Stimulated activated CD8-positive, alpha-beta memory T cell treated with anti-CD3 and anti-CD28 coated beads, Interleukin-15, amount 100 ng/mL, for 24 hours (primary cell): Measurements from ENCODE around the gene METTL2B.
"Not testable (repeated sequence)": the region's sequence is repeated elsewhere in the genome, so short reads cannot be mapped to it uniquely, and the experiment has no call there.

ENCODE experiments used
- DNase-seq: peaks from one replicate; pipeline ENCODE4 v3.0.0-alpha.2; 2020; ENCODE audit warnings: low read depth

Gene METTL2B

GRCh38 chr7:128455543-128456254, 20.8 kb upstream of the METTL2B start, which contains the start of gene HILPDA:
TSS of gene HILPDA (plus strand) at chr7:128455878. CDS start at chr7:128457269, 1,391 bp downstream.
- DNase-seq = peak; percentile 88

- no peak for DNase-seq
Measured at GRCh38 chr7:128456255-128456725, 20.3 kb upstream of the METTL2B start.

GRCh38 chr7:128457385-128457784, 19.2 kb upstream of the METTL2B start:
- not testable (repeated sequence) for DNase-seq

GRCh38 chr7:128458956-128459355, 17.6 kb upstream of the METTL2B start:
- no peak for DNase-seq

DNA sequence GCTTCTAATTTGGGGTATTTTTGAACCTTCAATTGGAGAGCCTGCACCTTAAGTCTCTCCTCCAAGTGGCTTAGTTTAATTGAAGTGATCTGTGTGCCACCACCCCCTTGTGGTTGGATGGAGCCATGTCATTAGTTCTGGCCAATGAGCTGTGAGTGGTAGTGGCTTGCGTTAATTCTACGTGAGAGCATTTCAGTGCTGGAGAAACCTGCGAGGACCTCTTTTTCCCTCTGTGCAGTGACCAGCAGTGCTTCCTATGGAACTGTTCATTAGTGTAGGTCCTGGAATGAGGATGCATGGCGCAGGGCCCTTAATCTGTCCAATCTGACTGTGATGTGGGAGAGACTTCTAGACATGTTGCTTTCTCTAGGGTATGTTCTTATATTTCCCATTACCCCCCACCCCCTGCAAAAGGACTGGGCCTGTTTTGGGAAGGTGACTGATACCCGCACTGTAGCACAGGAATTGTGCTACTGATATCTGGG, 17.1 kb upstream of the METTL2B start:
- no peak for DNase-seq

GRCh38 chr7:128462460-128462859, 14.1 kb upstream of the METTL2B start:
- DNase-seq = no peak

DNA sequence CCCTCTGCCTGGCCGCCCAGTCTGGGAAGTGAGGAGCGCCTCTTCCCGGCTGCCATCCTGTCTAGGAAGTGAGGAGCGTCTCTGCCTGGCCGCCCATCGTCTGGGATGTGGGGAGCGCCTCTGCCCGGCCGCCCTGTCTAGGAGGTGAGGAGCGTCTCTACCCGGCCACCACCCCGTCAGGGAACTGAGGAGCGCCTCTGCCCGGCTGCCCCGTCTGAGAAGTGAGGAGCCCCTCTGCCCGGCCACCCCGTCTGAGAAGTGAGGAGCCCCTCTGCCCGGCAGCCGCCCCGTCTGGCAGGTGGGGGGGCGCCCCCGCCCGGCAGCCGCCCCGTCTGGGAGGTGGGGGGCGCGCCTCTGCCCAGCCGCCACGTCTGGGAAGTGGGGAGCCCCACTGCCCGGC, 13.2 kb upstream of the METTL2B start:
- not testable (repeated sequence) for DNase-seq

DNA sequence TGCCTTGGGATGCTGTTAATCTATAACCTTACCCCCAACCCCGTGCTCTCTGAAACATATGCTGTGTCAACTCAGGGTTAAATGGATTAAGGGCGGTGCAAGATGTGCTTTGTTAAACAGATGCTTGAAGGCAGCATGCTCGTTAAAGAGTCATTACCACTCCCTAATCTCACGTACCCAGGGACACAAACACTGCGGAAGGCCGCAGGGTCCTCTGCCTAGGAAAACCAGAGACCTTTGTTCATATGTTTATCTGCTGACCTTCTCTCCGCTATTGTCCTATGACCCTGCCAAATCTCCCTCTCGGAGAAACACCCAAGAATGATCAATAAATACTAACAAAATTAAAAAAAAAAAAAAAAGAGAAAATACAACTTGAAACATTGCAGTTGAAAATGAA, 12.6 kb upstream of the METTL2B start:
- not testable (repeated sequence) for DNase-seq

DNA sequence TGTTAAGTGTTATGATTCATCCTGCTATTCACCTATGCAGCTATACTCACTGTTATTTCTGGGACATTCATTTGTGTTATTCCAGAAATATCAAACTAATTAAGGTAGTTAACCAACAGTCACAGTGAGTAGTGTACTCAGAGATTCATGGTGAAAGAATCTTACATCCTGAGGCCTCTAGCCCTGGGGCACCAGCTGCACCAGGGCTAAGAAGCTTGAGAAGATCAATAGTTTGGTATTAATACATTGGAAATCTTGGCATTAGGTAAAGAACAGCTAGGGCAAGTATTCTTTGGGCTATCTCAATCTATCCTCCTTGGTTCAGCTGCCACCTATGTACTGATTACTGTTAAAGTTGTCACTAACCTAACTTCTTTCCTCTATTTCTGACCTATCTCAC, 9.7 kb upstream of the METTL2B start:
- not testable (repeated sequence) for DNase-seq

DNA sequence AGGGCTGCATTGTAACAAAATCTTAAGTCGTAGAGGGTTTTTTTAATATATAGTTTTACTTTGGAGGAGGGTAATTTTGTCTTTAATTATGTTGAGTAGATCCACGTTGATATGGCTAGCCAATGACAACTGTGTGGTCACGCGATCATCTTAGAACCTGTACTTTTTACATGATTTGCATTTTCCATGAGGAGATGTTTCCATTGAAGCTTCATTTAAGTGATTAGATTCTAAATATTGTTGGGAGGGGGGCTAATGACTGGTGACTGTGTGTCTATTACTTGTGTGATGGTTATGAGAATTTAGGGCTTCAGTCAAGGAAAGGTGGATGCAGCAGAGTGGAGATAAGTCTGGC, 765 bp downstream of the METTL2B start:
- not testable (repeated sequence) for DNase-seq

DNA sequence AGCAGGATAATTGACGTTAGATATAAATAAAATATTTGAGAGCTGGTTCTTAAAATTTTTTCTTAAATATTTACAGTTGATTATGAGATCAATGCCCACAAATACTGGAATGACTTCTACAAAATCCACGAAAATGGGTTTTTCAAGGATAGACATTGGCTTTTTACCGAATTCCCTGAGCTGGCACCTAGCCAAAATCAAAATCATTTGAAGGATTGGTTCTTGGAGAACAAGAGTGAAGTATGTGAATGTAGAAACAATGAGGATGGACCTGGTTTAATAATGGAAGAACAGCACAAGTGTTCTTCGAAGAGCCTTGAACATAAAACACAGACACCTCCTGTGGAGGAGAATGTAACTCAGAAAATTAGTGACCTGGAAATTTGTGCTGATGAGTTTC, 2.5 kb downstream of the METTL2B start:
- DNase-seq = not testable (repeated sequence)

GRCh38 chr7:128488134-128488533, 11.6 kb downstream of the METTL2B start:
- not testable (repeated sequence) for DNase-seq

GRCh38 chr7:128497405-128497804, 20.9 kb downstream of the METTL2B start:
- no peak for DNase-seq

DNA sequence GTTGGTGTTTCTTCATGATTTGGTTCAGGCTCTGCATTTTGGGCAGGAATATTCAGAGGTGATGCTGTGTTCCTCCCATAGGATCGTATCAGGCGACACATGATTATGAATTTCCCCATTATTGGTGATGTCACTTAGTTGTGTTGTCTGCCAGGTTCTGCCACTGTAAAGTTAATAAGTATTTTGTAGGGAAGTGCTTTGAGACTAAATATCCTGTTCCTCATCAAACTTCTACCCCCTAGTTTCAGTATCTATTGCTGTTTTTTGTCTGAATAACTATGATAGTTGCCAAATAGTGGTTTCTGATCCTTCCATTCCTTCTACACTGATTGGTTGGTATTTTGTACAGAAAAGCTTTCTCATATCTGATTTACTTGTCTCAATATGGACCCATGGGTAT, 28.9 kb downstream of the METTL2B start:
- not testable (repeated sequence) for DNase-seq

GRCh38 chr7:128506819-128507218, 30.3 kb downstream of the METTL2B start:
- not testable (repeated sequence) for DNase-seq

- not testable (repeated sequence) for DNase-seq
Measured at GRCh38 chr7:128507321-128507993, 30.9 kb downstream of the METTL2B start.

- not testable (repeated sequence) for DNase-seq
Measured at GRCh38 chr7:128511692-128512091, 35.1 kb downstream of the METTL2B start.

GRCh38 chr7:128515232-128515631, 38.7 kb downstream of the METTL2B start:
- DNase-seq = not testable (repeated sequence)

- DNase-seq = not testable (repeated sequence)
Measured at GRCh38 chr7:128517023-128517422, 40.5 kb downstream of the METTL2B start.

DNA sequence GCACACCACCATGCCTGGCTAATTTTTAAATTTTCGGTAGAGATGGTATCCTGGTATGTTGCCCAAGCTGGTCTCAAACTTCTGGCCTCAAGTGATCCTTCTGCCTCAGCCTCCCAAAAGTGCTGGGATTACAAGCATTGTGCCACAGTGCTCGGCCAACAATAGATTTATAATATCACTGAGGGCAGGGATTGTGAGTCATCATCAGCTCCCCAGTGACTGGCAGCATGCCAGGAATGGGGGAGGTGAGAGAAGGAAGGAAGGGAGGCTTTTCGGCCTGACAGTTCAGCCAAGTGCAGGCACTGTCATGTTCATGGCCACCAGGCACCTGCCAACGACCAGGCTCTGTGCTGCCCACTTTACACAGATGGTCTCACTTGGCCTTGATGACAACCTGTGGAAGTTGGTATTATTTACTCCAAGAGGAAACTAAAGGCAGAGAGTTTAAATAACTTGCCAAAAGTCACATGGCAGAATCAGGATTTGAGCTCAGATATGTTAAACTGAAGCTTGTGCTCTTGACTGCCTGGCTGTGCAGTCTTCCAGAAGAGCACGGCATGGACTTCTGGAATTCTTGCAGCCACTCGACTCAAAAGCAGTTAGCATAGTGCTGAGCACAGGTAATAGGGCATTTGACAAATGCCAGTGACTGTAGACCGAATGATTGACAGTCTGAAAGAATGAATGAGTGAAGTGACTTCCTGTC, 46.8 kb downstream of the METTL2B start:
- DNase-seq = peak; percentile 53

- DNase-seq = not testable (repeated sequence)
Measured at GRCh38 chr7:128523932-128524524, 47.5 kb downstream of the METTL2B start.

DNA sequence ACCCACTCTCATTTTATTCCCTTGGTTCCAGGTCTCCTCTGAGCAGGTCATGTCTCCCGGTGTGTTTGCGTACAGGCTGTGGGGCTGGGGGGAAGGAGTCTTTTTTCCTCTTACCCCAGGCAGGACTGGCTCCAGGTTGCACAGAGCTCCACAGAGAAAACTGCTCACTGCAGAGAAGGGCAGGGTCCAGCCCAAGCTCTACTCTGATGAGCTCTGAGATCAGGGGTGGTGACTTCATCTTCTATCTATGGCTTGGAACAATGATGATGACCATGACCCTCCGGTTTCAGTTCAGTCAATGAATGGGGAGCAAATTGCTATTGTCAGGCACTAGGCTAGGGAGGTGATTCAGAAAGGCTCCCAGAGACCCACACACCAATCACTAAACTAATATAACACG, 49.0 kb downstream of the METTL2B start:
- not testable (repeated sequence) for DNase-seq
